GM23248 (cell line): ENCODE results near the gene MYADML2. TPM values are rescaled to one million over a fixed set of nuclear protein-coding genes. Genes with fewer than 3 reads are reported as not detected.

ENCODE experiments used
- DNase-seq: peaks from one replicate; pipeline ENCODE4 v3.0.0-alpha.2; 2015
- H2AFZ ChIP-seq: fragments of 200-600 bp; sonication (generic); 2 replicates; pipeline ENCODE4 v1.6.1; 2016; ENCODE audit warnings: antibody characterized with exemption
- H3F3A ChIP-seq: fragments of 200-600 bp; sonication (generic); 2 replicates; pipeline ENCODE4 v1.6.1; 2016; ENCODE audit warnings: mild to moderate bottlenecking, antibody characterized with exemption, mixed run types; ENCODE audit not compliant: insufficient read depth
- H3K27ac ChIP-seq: fragments of 200-600 bp; sonication (generic); 2 replicates; pipeline ENCODE4 v1.5.1; 2016; ENCODE audit warnings: mild to moderate bottlenecking
- H3K27me3 ChIP-seq: fragments of 200-600 bp; sonication (generic); replicated peaks from 2 replicates; pipeline ENCODE4 v1.6.1; 2016; ENCODE audit warnings: mild to moderate bottlenecking; ENCODE audit not compliant: insufficient read depth
- H3K36me3 ChIP-seq: fragments of 200-600 bp; sonication (generic); 2 replicates; pipeline ENCODE4 v1.6.1; 2016; ENCODE audit warnings: low read depth, mild to moderate bottlenecking
- H3K4me1 ChIP-seq: fragments of 200-600 bp; sonication (generic); 2 replicates; pipeline ENCODE4 v1.6.1; 2016; ENCODE audit warnings: mild to moderate bottlenecking; ENCODE audit not compliant: insufficient read depth
- H3K4me2 ChIP-seq: fragments of 200-600 bp; sonication (generic); one replicate; pipeline ENCODE4 v1.6.1; 2016; ENCODE audit warnings: mild to moderate bottlenecking; ENCODE audit not compliant: unreplicated experiment
- H3K4me3 ChIP-seq: fragments of 200-600 bp; sonication (generic); 2 replicates; pipeline ENCODE4 v1.5.1; 2016; ENCODE audit warnings: mild to moderate bottlenecking
- H3K79me2 ChIP-seq: fragments of 200-600 bp; sonication (generic); 2 replicates; pipeline ENCODE4 v1.6.1; 2016; ENCODE audit warnings: mild to moderate bottlenecking; ENCODE audit not compliant: insufficient read depth
- H3K9ac ChIP-seq: fragments of 200-600 bp; sonication (generic); 2 replicates; pipeline ENCODE4 v1.6.1; 2016; ENCODE audit warnings: mild to moderate bottlenecking
- H3K9me2 ChIP-seq: fragments of 200-600 bp; sonication (generic); 2 replicates; pipeline ENCODE4 v1.6.1; 2016; ENCODE audit warnings: mixed run types, mild to moderate bottlenecking, moderate library complexity; ENCODE audit not compliant: insufficient read depth
- H3K9me3 ChIP-seq: fragments of 200-600 bp; sonication (generic); one replicate; pipeline ENCODE4 v1.6.1; 2017; ENCODE audit warnings: low read depth
- H4K20me1 ChIP-seq: fragments of 200-600 bp; sonication (generic); 2 replicates; pipeline ENCODE4 v1.6.0; 2016; ENCODE audit not compliant: insufficient read depth
- EZH2 ChIP-seq: fragments of 200-600 bp; sonication (generic); IDR thresholded peaks from 2 replicates; pipeline ENCODE4 v1.6.1; 2018; ENCODE audit warnings: antibody characterized with exemption, mild to moderate bottlenecking; ENCODE audit not compliant: insufficient read depth, poor library complexity, severe bottlenecking
- EZH2phosphoT487 ChIP-seq: fragments of 200-600 bp; sonication (generic); IDR thresholded peaks from 2 replicates; pipeline ENCODE4 v1.6.1; 2018; ENCODE audit warnings: antibody characterized with exemption, moderate library complexity, mild to moderate bottlenecking, low read depth; ENCODE audit not compliant: insufficient read depth
- whole genome bisulfite sequencing, 2 experiments: methylation state at CpG; one replicate each; pipeline ENCODE4 v1.1.6; 2015 to 2017; ENCODE audit warnings: low lambda C conversion rate in 2 of 2, low coverage in 1 of 2; ENCODE audit errors: missing lambda C conversion rate in 2 of 2; 5-methylcytosine and 5-hydroxymethylcytosine counted together
- in situ Hi-C: fragments of 300-500 bp; cut with MboI; formaldehyde crosslinking; loops from 2 replicates; pipeline ENCODE4 v1.15.0; 2020
- polyA plus RNA-seq: library from polyadenylated mRNA; unstranded; fragments of >200 nt; fragmentation: Nextera tagmentation; extraction: Ambion mirVana; gene quantifications from 2 replicates; pipeline ENCODE4 v1.2.1, GENCODE V29; 2016
- total RNA-seq: library from RNA; depleted of rRNA; stranded (reverse); fragments of >200 nt; shearing (Covaris generic); gene quantifications from 2 replicates; pipeline ENCODE4 v1.2.3, GENCODE V29; 2014

The MYADML2 gene
- total and polyA plus RNA-seq, 2 experiments from 2014 or later, result not detected

DNA sequence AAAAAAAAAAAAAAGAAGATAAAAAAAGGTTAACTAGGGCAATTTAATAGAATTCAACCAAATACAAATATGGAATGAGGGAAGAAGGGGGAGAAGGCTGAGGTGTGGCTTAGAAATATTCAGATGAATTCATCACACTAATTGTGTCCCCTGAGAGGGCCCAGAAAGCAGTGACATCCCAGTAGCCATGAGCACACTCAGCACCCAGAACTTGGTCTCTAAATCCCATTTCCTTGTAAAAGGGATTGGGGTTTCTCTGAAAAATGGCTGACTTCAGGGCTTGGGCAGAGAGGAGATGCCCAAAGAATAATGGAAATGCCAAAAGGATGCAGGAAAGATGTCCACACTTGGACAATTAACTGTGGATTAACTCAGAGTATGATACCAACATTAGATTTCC is 26.4 kb upstream of the MYADML2 start:
- in situ Hi-C loops, result no loop called here

DNA sequence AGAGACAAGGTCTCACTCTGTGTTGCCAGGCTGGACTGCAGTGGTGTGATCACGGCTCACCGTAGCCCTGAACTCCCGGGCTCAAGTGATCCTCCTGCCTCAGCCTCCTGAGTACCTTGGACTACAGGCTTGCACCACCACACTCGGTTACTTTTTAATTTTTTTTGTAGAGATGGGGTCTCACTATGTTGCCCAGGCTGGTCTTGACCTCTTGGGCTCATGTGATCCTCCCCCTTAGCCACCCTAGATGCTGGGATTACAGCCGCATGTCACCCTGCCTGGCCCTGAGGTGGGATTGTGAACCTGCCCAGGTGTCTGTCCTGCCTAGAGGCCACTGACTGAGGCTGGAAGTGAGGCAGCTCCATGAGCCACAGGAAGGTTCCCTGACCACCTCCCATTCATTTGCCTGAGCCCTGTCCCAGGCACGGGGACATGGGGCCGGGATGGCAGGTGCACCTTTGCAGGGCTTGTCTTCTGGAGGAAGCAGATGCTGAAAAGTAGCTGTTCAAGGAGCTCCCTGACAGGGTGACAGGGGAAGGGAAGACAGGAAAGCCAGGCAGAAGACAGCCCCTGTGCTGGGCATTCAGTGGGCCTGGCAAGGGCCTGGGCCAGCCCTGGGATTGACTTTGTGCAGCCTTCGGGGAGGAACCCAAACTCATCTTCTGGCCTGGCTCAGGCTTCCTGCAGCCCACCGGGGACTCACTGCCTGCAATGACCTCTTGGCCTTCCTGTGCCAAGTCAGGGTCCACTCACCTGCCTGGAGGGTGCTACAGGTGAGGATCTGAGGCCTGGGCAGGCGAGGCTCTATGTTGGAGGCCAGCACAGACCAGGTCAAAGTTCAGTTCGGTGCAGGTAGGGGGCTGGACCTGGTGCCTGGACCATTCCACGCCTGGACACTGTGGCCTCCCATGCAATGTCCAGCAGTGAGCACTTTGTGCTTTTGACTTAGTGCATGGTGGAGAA is 22.1 kb upstream of the MYADML2 start:
- no peak overlapping the region for H3K27ac ChIP-seq
- no peaks in the 10 kb centered on the region for H4K20me1 ChIP-seq
- H3K9ac ChIP-seq, result no peak overlapping the region
- no peaks in the 10 kb centered on the region for H3K9me3 ChIP-seq
- in situ Hi-C loops, result no loop called here
- no peaks in the 10 kb centered on the region for H3K9me2 ChIP-seq
- no peak overlapping the region for H3K4me2 ChIP-seq
- no peak overlapping the region for H2AFZ ChIP-seq
- no peak for DNase-seq
- WGBS, 2 experiments, result 75 to 79% methylated on average over 12 of the region's 12 CpGs
- no peak overlapping the region for H3K4me3 ChIP-seq
- no peaks in the 10 kb centered on the region for H3K36me3 ChIP-seq
- peaks cover 11% of the 10 kb centered on the region for H3F3A ChIP-seq
- TF ChIP-seq EZH2, result no peak
- TF ChIP-seq EZH2phosphoT487, result no peak
- H3K27me3 ChIP-seq, result no peaks in the 10 kb centered on the region
- no peaks in the 10 kb centered on the region for H3K79me2 ChIP-seq
- peaks cover 17% of the 10 kb centered on the region; the same call in 1 of the 2 replicates for H3K4me1 ChIP-seq

More for the DNA sequence above, 26.4 kb upstream of the MYADML2 start:
- H3K9me3 ChIP-seq, result no peaks in the 10 kb centered on the region
- H3K4me3 ChIP-seq, result no peak overlapping the region
- no peaks in the 10 kb centered on the region for H3K27me3 ChIP-seq
- H3K79me2 ChIP-seq, result no peaks in the 10 kb centered on the region
- H2AFZ ChIP-seq, result no peak overlapping the region
- no peak for TF ChIP-seq EZH2phosphoT487
- H4K20me1 ChIP-seq, result no peaks in the 10 kb centered on the region
- no peak overlapping the region for H3K9ac ChIP-seq
- no peaks in the 10 kb centered on the region for H3F3A ChIP-seq
- H3K36me3 ChIP-seq, result no peaks in the 10 kb centered on the region
- H3K9me2 ChIP-seq, result no peaks in the 10 kb centered on the region
- peaks cover under 1% of the 10 kb centered on the region; the same call in 1 of the 2 replicates for H3K4me1 ChIP-seq
- no peak for DNase-seq
- H3K27ac ChIP-seq, result no peak overlapping the region
- no peak overlapping the region for H3K4me2 ChIP-seq

DNA sequence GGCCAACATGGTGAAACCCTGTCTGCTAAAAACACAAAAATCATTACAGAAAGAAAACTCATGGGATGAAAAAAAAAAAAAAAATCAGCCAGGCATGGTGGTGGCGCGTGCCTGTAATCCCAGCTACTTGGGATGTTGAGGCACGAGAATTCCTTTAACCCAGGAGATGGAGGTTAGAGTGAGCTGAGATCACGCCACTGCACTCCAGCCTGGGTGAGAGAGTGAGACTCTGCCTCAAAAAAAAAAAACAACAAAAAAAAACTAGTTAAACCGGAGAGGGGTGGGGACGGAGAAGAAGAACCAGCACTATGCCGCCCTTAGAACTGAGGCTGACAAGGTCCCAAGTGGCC is 21.3 kb upstream of the MYADML2 start:
- H3K9me3 ChIP-seq, result no peaks in the 10 kb centered on the region
- in situ Hi-C loops, result no loop called here
- no peaks in the 10 kb centered on the region for H4K20me1 ChIP-seq
- peaks cover 13% of the 10 kb centered on the region for H3F3A ChIP-seq
- peak overlapping the region; percentile 45 for H3K9ac ChIP-seq
- no peaks in the 10 kb centered on the region for H3K27me3 ChIP-seq
- H3K36me3 ChIP-seq, result no peaks in the 10 kb centered on the region
- DNase-seq, result no peak
- H3K9me2 ChIP-seq, result no peaks in the 10 kb centered on the region
- peak overlapping the region; percentile 39; the same call in 1 of the 2 replicates for H3K4me3 ChIP-seq
- peak overlapping the region; percentile 41 for H3K4me2 ChIP-seq
- WGBS, 2 experiments, result 57 to 59% methylated on average over 7 of the region's 7 CpGs
- H2AFZ ChIP-seq, result peak overlapping the region; percentile 70
- no peaks in the 10 kb centered on the region for H3K79me2 ChIP-seq
- no peak overlapping the region for H3K27ac ChIP-seq
- TF ChIP-seq EZH2phosphoT487 (no peak), EZH2 (no peak)
- peaks cover 17% of the 10 kb centered on the region; the same call in 1 of the 2 replicates for H3K4me1 ChIP-seq

DNA sequence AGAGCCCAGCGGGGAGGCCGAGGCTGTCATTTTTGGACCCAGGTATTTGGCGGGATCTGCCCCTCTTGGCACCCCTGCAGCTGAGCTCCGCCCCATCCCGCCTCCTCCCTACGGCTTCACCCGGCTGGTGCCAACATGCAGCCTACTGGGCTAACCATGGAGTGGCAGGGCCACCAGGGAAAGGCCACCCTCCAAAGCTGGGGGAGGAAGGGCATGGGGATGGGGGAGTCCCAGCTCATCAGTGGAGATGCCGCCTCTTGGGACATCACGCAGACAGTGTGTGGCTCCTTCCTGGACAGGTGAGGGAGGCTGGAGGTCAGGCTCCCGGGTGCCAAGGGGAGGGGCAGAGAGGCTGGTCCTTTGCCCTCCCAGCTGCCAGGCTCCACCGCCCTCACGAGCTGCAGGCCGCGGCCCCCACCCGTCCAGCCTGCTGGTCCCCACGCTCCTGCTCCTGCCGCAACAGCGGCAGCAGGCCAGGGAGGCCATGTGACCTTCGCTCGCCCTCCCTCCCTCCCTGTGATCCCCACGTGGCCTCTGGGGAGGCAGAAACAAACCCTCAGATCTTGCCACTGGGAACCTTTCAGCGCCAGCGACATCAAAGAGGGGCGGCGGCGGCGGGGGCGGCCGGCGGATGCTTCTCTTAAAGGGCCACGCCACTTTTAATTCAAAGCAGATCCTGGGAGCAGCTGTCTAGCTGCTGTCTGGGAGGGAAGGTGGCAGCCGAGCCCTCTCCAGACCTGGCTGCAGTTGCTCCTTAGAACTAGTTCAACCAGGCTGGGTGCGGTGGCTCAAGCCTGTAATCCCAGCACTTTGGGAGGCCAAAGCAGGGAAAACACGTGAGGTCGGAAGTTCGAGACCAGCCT is 20.7 kb upstream of the MYADML2 start:
- peaks cover 17% of the 10 kb centered on the region; the same call in 1 of the 2 replicates for H3K4me1 ChIP-seq
- TF ChIP-seq EZH2, result no peak
- TF ChIP-seq EZH2phosphoT487, result no peak
- peak; percentile 77 for DNase-seq
- no peak overlapping the region for H3K27ac ChIP-seq
- H3F3A ChIP-seq, result peaks cover 13% of the 10 kb centered on the region
- WGBS, 2 experiments, result 17 to 22% methylated on average over 28 to 36 of the region's 36 CpGs
- peak overlapping the region; percentile 41 for H3K4me2 ChIP-seq
- no peaks in the 10 kb centered on the region for H3K79me2 ChIP-seq
- H3K9me3 ChIP-seq, result no peaks in the 10 kb centered on the region
- no peaks in the 10 kb centered on the region for H3K9me2 ChIP-seq
- H3K27me3 ChIP-seq, result no peaks in the 10 kb centered on the region
- H3K9ac ChIP-seq, result peak overlapping the region; percentile 45
- no peaks in the 10 kb centered on the region for H3K36me3 ChIP-seq
- in situ Hi-C loops, result no loop called here
- H4K20me1 ChIP-seq, result no peaks in the 10 kb centered on the region
- peak overlapping the region; percentile 39; the same call in 1 of the 2 replicates for H3K4me3 ChIP-seq
- peak overlapping the region; percentile 70 for H2AFZ ChIP-seq
